Suprapubic skin (tissue), 4 donors: ENCODE data around the gene IFTAP.
"Not testable (repeated sequence)": the region's sequence is repeated elsewhere in the genome, so short reads cannot be mapped to it uniquely, and the experiment has no call there.

ENCODE experiments used
- CTCF ChIP-seq, 2 donors: fragments of 200-600 bp in 1 of 2; fragments of 450-650 bp in 1 of 2; sonication (generic) in 1 of 2; IDR thresholded peaks; one replicate each; pipeline ENCODE4 v1.5.1; 2016 to 2019; ENCODE audit warnings: antibody characterized with exemption in 2 of 2, mild to moderate bottlenecking in 1 of 2, moderate library complexity in 1 of 2
- EP300 ChIP-seq: sonication (generic); formaldehyde crosslinking; IDR thresholded peaks from one replicate; pipeline ENCODE4 v1.6.1; 2017; ENCODE audit warnings: antibody characterized with exemption
- POLR2A ChIP-seq, 2 donors: fragments of 450-650 bp; IDR thresholded peaks; one replicate each; pipeline ENCODE4 v1.6.1; 2017; ENCODE audit warnings: antibody characterized with exemption in 2 of 2, mild to moderate bottlenecking in 2 of 2, moderate library complexity in 2 of 2
- POLR2AphosphoS5 ChIP-seq, 3 donors: sonication (generic); formaldehyde crosslinking; IDR thresholded peaks; one replicate each; pipeline ENCODE4 v1.6.1; 2017; ENCODE audit warnings: antibody characterized with exemption in 3 of 3

GRCh38 chr11:36679547-36679946, 85.2 kb downstream of the IFTAP start:
- not testable (repeated sequence) for TF ChIP-seq CTCF (IDR thresholded peaks at IDR 0.05); POLR2AphosphoS5 (IDR thresholded peaks at IDR 0.05); EP300; POLR2A (IDR thresholded peaks at IDR 0.05)
